ENCODE measurements around the gene THY1.

Gene THY1

DNA sequence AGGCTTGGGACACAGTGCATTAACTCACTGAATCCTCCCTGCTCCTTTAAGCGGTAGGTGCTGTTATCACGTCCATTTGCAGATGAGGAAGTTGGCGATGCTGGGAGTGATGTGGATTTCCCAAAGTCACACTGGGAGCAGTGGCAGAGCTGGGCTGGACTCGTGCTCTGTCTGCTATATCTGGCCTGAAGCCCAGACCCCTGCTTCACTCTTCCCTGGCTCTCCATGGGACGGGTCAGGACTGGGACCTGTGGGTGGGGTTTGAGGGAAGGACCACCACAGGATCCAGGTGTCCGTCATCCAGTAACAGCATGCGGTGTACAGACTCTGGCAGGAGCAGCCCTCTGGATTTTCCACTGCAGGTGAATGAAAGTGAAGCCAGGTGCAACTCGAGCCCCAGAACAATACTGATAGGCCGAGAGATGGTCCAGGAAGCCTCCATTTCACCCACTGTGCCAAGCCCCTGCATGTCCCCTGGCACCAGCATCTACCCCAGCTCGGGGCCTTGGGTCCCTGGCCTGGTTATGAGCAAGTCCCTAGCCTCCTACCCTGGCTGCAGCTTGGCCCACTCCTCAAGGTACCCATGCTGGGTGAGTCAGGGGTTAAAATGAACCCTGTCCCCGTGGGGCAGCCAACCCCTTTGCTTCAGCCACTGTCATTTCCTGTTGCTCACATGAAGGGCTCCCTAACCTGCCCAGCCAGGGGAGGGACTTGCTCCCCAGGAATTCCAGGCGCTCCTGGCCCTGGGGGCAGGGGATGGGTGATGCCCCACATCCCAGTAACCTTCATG is 45.7 kb downstream of the THY1 start:
- no peak for TF ChIP-seq ZNF274 (IDR thresholded peaks at IDR 0.05; ENCODE audit: low read depth, low read length)
- no peak overlapping the region for H3K4me3 ChIP-seq (ENCODE audit: low read length)

DNA sequence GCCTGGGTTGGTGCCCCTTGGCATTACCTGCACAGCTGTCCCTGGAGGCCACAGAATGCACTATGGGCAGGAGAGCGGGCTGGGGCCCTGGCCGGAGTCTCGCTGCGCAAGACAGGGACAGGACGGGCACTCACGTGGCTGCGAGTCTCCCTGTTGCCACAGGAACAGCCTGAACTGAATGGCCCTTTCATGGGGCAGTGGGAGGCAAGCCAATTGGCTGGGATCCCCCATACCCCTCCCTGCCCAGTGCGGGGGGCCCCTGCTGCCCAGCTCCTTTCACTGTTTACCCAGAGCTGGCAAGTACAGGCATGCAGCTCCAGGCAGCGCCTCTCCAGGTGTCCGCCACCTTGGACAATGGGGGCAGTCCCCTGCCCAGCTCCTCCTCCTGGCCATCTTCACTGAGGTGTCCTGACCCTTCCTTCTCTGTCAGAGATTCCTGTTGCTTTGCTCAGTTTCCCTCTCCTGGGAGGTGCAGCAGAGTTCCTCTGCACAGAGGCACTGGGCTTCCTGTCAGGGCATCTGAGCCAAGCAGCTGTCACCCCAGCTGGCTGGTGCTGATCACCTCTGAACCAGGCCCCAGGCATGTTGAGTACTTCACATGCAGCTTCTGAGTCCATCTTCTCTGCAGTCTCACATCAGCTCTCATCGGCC is 46.6 kb downstream of the THY1 start:
- no peak for TF ChIP-seq ZNF274 (IDR thresholded peaks at IDR 0.05; ENCODE audit: low read depth, low read length)
- H3K4me3 ChIP-seq (ENCODE audit: low read length) = no peak overlapping the region

DNA sequence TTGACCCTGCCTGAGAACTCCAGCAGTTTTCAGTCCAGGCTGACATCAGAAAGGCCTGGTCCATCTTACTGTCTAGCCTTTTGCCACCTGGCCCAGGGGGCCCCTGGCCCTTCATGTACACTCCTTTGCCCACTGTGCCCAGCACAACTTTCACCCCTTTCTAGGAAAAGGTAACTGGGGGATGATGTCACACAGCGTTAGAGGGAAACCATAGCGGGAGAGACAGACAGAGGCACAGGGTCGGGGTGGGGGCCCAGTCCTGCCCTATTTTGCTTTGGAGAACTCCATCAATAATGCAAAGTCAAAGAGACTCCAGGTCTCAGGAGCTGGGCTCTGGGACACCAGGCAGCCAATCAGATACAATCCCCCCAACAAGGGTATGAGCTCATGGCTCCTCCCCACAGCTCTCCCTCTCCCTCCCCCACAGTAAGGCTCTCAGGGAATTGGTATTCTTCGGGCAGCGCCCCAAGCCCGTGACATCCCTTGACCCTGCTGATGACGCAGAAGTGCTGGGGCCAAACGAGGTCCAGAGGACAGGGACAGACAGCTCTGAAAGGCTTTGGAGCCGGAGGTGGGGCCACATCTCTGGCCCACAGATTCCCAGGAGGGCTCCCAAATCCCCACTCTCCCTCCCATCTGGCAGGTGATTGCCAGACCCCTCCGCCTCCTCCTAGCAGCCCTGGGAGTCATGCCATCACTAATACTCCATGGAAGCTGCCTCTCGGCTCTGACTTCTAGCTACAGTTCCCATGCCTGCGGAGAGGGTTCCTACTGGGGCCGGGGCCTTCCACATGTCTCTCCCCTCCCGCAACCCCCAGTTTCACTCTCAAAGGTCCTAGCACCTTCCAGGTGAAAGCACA is 47.4 kb downstream of the THY1 start:
- H3K4me3 ChIP-seq (ENCODE audit: low read length) = no peak overlapping the region
- no peak for TF ChIP-seq ZNF274 (IDR thresholded peaks at IDR 0.05; ENCODE audit: low read depth, low read length)

DNA sequence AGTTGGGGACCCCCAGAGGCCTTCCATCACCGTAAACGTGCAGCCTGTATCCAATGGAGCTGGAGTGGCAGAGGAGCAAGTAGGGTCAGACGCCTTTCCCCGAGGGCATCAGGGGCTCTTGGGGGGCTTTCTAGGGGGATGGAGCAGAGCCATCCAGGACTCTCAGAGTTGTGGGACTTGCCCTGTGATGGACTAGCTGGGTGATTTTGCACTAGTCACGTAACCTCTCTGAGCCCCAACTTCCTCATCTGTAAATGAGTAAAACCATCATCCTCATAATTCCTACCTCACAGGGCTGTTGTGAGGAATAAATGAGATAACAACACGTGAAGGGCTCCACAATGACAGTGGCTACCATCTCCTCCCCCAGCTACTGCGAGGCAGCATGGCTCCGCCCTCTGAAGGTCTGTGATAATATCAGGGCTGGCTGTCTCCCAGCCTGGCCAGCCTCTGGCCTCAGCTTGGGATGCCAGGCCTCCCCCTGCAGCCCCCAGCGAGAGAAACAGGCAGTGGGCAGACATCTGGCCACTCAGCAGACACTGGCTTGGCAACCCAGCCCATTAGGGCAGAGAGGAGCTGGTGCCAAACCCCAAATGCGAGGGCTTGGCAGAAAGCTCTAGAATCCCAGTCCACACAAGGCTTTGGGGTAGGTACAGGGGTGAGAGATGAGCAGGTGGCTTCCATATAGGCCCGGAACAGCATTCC is 48.2 kb downstream of the THY1 start:
- H3K4me3 ChIP-seq (ENCODE audit: low read length) = no peak overlapping the region
- TF ChIP-seq ZNF274 (IDR thresholded peaks at IDR 0.05; ENCODE audit: low read depth, low read length) = no peak

DNA sequence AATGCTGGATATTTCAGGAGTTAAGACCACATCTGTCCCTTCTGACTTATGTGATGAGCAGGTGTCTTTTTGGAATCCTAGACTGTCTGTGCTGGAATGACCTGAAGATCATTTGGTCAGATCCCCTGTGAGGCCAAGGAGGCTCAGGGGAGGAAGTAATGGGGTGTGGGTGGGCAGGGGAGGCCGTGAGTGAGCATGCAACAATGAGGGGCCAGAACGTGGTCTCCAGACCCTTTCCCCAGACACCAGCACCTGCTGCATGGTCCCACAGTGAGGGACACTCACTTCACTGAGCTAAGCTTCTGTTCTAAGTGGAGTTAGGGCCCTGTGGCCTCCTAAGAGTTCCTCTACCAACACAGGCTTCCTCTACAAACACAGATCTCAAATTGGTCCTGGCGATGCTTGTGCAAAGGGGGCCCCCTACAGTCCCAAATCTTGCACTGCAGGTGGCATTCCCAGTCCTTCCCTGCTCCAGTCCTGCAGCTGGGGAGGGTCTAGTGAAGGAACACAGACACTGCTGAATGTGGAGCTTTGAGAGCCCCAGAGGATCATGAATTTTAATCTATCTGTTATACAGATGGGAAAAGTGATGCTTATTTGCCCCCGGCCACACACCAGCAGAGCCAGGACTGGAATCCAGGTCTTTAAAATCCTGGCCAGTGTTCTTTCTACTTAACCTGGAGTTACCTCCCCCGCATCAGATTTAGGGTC is 48.9 kb downstream of the THY1 start:
- no peak overlapping the region for H3K4me3 ChIP-seq (ENCODE audit: low read length)
- TF ChIP-seq ZNF274 (IDR thresholded peaks at IDR 0.05; ENCODE audit: low read depth, low read length) = no peak

DNA sequence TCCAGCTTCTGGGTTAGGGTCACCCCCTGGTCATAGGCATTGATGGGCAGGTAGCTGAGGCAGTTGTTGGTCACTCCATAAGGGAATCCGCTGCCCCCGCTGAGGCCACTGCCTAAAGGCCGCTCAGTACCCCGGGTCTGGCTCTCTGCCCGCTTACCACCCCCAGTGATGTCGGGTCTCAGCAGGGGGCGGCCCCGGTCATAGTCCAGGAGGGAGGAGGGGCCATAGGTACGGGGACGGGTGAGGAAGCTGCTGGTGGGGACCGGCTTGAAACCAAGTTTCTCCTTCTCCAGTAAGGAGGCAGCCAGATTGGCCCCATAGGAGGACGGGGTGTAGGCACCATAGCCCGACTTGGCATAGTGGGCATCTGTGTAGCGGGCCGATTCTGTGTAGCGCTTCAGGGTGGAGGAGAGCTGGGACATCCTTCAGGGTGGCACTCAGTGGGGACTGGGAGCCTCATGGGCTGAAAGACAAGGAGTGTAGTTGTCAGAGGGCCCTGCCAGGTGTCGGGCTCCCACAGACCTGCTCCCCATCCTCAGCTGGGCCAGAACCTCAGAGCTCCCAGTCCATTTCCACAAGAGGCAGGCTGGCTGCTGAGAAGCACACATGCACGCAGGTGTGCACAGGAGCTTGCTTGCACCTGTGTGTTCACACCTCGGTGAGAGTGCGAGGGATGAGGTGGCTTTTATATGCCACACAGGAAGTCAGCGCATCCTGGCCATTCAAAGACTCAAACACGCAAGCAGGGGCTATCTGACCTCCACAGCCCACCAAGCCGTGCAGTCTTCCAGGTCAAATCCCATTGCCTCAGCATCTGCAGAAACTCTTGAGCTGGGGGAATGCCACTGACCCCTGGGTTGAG is 49.7 kb downstream of the THY1 start:
- no peak for TF ChIP-seq ZNF274 (IDR thresholded peaks at IDR 0.05; ENCODE audit: low read depth, low read length)
- no peak overlapping the region for H3K4me3 ChIP-seq (ENCODE audit: low read length)

DNA sequence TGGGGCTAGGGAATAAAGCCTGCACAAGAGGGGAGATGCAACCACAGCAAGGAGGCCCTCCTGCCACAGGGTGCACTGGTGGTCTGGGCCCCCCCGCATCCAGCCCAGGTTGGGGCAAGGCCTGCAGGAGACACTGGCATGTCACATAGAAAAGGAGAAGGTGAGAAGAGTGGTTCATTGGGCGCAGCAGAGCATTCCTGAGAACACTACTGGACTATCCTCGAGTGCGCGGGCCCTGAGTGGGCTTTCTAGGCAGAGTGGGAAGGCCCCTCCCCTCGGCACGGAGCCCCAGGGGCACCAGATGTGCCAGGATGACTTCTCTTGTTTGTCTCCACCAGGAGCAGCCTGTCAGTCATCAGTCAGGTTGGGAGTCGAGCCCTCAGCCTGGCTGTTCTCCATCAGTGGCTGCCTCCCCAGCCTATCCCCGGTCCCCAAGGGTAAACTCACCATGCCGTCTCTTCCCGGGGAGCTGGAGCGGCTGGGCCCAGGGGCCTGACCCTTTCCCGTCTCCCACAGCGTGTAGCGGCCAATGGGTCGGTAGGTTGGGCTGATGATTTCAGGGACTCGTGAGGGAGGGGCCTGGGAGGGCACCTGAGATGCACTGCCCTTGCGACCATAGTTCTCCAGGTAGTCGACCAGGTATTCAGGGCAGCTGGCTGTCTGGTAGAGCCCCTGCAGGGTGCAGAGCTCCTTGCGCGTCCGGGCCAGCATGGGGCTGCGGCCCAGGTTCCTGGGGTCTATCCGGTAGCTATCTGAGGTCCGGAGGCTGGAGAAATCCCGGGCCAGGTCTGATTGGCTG is 50.5 kb downstream of the THY1 start:
- no peak overlapping the region for H3K4me3 ChIP-seq (ENCODE audit: low read length)
- no peak for TF ChIP-seq ZNF274 (IDR thresholded peaks at IDR 0.05; ENCODE audit: low read depth, low read length)

DNA sequence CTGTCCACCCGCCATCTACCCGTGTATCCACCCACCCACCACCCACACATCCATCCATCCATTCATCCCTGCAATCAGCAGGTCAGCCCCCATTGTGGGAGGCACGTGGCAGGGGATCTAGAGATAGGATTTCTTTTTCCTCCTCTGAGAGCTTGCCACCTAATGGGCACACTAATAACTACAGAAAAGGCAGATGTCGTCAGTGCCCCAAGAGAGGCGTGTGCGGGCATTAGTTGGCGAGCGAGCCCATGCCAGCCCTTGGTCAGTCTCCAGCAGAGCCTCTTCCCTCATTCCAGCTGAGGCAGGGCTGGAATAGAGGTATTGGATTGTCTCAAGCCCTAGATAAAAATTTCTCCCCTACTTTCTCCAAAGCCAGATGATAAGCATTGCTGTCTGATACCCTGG is 51.2 kb downstream of the THY1 start:
- no peak for TF ChIP-seq ZNF274 (IDR thresholded peaks at IDR 0.05; ENCODE audit: low read depth, low read length)
- no peak overlapping the region for H3K4me3 ChIP-seq (ENCODE audit: low read length)

DNA sequence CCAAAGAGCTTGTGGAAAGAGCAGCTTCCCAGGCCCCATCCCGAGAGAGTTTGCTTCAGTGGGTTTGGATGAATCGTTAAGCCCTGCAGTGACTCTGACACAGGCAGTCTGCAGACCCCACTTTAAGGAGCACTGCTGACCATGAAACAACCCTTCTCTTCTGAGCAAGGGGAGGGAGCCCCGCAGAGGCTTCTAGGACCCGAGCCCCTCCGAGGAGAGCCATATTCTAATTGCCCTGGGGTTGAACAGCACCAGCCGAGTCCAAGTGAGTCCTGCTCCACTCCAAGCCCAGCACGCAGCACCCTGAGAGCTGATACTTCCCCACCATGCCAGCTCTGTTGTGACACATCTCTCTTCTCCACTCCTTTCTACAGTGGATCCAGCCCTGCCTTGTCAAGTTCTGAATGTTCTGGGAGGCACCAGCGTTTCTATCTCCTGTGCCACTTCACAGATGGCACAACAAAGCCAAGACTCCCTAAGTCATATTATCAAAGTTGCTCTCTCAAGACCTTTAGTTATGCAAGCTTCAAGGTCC is 51.8 kb downstream of the THY1 start:
- no peak for TF ChIP-seq ZNF274 (IDR thresholded peaks at IDR 0.05; ENCODE audit: low read depth, low read length)
- no peak overlapping the region for H3K4me3 ChIP-seq (ENCODE audit: low read length)

DNA sequence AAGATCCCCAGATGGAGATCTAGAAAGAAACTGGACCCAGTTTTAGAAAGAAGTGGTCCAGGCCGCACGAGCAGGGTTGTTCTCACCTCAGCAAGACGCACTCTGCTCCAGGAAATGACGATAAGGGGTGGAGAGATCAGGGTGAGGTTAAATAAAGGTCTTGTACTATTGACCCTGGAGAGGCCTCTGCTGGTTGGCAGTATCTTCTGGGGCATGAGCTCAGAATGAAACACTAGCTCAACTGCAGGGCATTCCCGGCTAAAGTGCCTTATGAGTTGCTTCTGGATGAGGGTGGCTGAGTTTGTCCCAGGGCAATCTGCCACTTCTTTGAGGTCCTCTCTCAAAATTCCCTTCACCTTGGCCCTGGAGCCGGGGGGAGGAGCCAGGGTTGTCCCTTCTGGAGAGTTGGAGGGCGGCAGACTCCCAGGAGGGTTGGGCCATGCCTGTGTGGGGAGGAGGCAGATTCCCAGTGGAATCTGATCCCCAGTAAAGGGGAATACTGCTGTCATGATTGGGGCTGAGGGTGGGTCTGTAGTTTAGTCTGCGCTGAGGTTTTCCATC is 52.4 kb downstream of the THY1 start:
- H3K4me3 ChIP-seq (ENCODE audit: low read length) = no peak overlapping the region
- TF ChIP-seq ZNF274 (IDR thresholded peaks at IDR 0.05; ENCODE audit: low read depth, low read length) = no peak

DNA sequence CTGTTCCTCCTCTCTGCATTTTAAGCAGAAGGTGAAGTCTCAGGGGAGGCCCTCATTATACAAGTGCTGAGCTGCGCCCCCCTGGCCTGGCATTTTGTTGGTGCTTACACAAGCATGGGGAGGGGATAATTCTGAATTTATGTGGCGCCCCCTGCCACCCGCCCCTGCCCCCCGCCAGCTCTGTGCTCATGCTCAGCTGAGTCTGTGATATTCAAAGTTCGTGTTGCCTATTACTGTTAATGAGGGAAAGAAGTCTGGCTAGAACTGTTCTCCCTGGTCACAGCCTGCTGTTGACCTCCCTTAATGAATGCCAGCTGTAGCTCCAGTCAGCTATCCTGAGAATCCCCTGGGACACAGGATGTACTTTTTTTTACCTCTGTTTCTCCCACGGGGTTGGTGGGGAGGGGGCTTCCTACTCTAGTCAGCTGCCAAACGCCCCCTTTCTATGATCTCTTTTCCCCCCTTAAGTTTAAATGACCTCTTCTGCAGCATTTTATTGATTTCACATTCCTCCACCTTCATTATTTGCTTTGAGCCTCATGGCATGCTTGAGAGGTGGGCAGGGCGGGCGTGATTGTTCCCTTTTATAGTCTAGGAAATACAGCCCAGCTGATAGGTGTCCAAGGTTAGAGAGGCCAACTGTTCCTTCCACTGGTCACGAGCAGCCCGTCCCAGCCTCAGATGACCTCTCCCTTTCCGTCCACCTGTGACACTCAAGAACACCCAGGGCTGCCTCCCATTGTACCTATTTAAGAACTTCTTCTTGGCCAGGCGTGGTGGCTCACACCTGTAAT is 53.6 kb downstream of the THY1 start:
- no peak overlapping the region for H3K4me3 ChIP-seq (ENCODE audit: low read length)
- no peak for TF ChIP-seq ZNF274 (IDR thresholded peaks at IDR 0.05; ENCODE audit: low read depth, low read length)

All from GM08714 (cell line).